Spinal cord (tissue), 10 donors: ENCODE results near the gene CADM1. TPM values are rescaled to one million over a fixed set of nuclear protein-coding genes. Genes with fewer than 3 reads are reported as not detected.
A peak's percentile ranks its signal among the peaks of the same experiment; 100 is the strongest.

Experiments used
- DNase-seq, 6 donors: peaks; one replicate each; pipeline versions ENCODE4 v3.0.0 to v3.0.0-alpha.2; 2013 to 2015; ENCODE audit warnings: low spot score in 6 of 6, low read depth in 4 of 6
- H3K27ac ChIP-seq: one replicate; pipeline ENCODE4 v1.5.1; 2013; ENCODE audit warnings: low read depth, low read length, control low read depth
- H3K27me3 ChIP-seq: one replicate; pipeline ENCODE4 v1.6.1; 2013; ENCODE audit warnings: low read length; ENCODE audit not compliant: control insufficient read depth, insufficient read depth
- H3K36me3 ChIP-seq: one replicate; pipeline ENCODE4 v1.6.1; 2013; ENCODE audit warnings: low read length; ENCODE audit not compliant: control insufficient read depth, insufficient read depth
- H3K4me1 ChIP-seq: one replicate; pipeline ENCODE4 v1.6.1; 2013; ENCODE audit warnings: low read length; ENCODE audit not compliant: control insufficient read depth, insufficient read depth
- H3K4me3 ChIP-seq: one replicate; pipeline ENCODE4 v1.5.1; 2013; ENCODE audit warnings: low read depth, low read length, control low read depth
- H3K9me3 ChIP-seq: one replicate; pipeline ENCODE4 v1.6.1; 2013; ENCODE audit warnings: low read length; ENCODE audit not compliant: control insufficient read depth, insufficient read depth
- WGBS: methylation state at CpG from one replicate; pipeline ENCODE4 v1.1.5; 2013; ENCODE audit warnings: missing lambda C conversion rate; ENCODE audit not compliant: insufficient coverage; 5-methylcytosine and 5-hydroxymethylcytosine counted together
- polyA plus RNA-seq, 2 donors: library from polyadenylated mRNA; unstranded; fragments of 120-200 nt; gene quantifications; one replicate each; pipeline ENCODE4 v1.2.1, GENCODE V29; 2013; ENCODE audit not compliant: insufficient read length in 2 of 2
- total RNA-seq, 2 donors: library from RNA; depleted of rRNA in 1 of 2; stranded (reverse); fragments of 120-200 nt in 1 of 2; fragments of >200 nt in 1 of 2; gene quantifications; one replicate each; pipeline versions ENCODE4 v1.2.3 to v1.2.4, GENCODE V29; 2013 to 2014
- donor health status: healthy.

Gene CADM1
- total and polyA plus RNA-seq, 4 donors = 106 to 180 (median 132) TPM

- Histone ChIP-seq H3K36me3 (peaks cover 11% of the 10 kb centered on the region), H3K27me3 (no peaks in the 10 kb centered on the region), H3K9me3 (no peaks in the 10 kb centered on the region), H3K27ac (no peak overlapping the region), H3K4me3 (no peak overlapping the region), H3K4me1 (peaks cover 25% of the 10 kb centered on the region)
- 50% methylated on average over 2 of the region's 5 CpGs for WGBS
- no peak for DNase-seq
Observed at GRCh38 chr11:115168686-115169085, 335.5 kb downstream of the CADM1 start.

GRCh38 chr11:115168229-115168671, 336.0 kb downstream of the CADM1 start:
- DNase-seq = peak in 2 of 6 donors; percentile 63 to 70
- Histone ChIP-seq H3K27me3 (peaks cover 1% of the 10 kb centered on the region), H3K9me3 (no peaks in the 10 kb centered on the region), H3K36me3 (peaks cover 9% of the 10 kb centered on the region), H3K27ac (no peak overlapping the region), H3K4me3 (no peak overlapping the region), H3K4me1 (peaks cover 25% of the 10 kb centered on the region)
- WGBS = 33% methylated on average over 6 of the region's 9 CpGs

- H3K4me3 ChIP-seq = no peak overlapping the region
- WGBS = 36% methylated on average over 3 of the region's 4 CpGs
Observed at GRCh38 chr11:115167456-115167855, 336.8 kb downstream of the CADM1 start.

GRCh38 chr11:115166820-115167219, 337.4 kb downstream of the CADM1 start:
- no peak overlapping the region for H3K4me3 ChIP-seq
- H3K36me3 ChIP-seq = no peaks in the 10 kb centered on the region
- peak in 1 of 6 donors; percentile 75 for DNase-seq
- WGBS = 29% methylated on average over 1 of the region's 6 CpGs
- H3K4me1 ChIP-seq = peaks cover 28% of the 10 kb centered on the region
- H3K27ac ChIP-seq = no peak overlapping the region
- peaks cover 2% of the 10 kb centered on the region for H3K27me3 ChIP-seq
- no peaks in the 10 kb centered on the region for H3K9me3 ChIP-seq

More at GRCh38 chr11:115167456-115167855, 336.8 kb downstream of the CADM1 start:
- Histone ChIP-seq H3K4me1 (peaks cover 25% of the 10 kb centered on the region), H3K36me3 (peaks cover 1% of the 10 kb centered on the region), H3K27me3 (peaks cover 2% of the 10 kb centered on the region), H3K27ac (no peak overlapping the region), H3K9me3 (no peaks in the 10 kb centered on the region)
- peak in 2 of 6 donors; percentile 64 to 76 for DNase-seq

GRCh38 chr11:115164774-115165173, 339.4 kb downstream of the CADM1 start:
- no peak overlapping the region for H3K27ac ChIP-seq
- H3K4me3 ChIP-seq = no peak overlapping the region
- peaks cover 25% of the 10 kb centered on the region for H3K4me1 ChIP-seq
- no peaks in the 10 kb centered on the region for H3K9me3 ChIP-seq
- no peak for DNase-seq
- peaks cover 2% of the 10 kb centered on the region for H3K27me3 ChIP-seq
- H3K36me3 ChIP-seq = no peaks in the 10 kb centered on the region
- 64% methylated on average over 5 of the region's 6 CpGs for WGBS

GRCh38 chr11:115162919-115163318, 341.3 kb downstream of the CADM1 start:
- no peak overlapping the region for H3K27ac ChIP-seq
- H3K36me3 ChIP-seq = no peaks in the 10 kb centered on the region
- peaks cover 2% of the 10 kb centered on the region for H3K27me3 ChIP-seq
- no peak for DNase-seq
- WGBS = 83% methylated on average over 2 of the region's 2 CpGs
- no peaks in the 10 kb centered on the region for H3K9me3 ChIP-seq
- H3K4me1 ChIP-seq = peaks cover 19% of the 10 kb centered on the region
- H3K4me3 ChIP-seq = no peak overlapping the region

- Histone ChIP-seq H3K36me3 (no peaks in the 10 kb centered on the region), H3K9me3 (no peaks in the 10 kb centered on the region), H3K4me1 (peaks cover 15% of the 10 kb centered on the region), H3K27ac (no peak overlapping the region), H3K27me3 (peaks cover 2% of the 10 kb centered on the region), H3K4me3 (no peak overlapping the region)
- 86% methylated on average over 2 of the region's 2 CpGs for WGBS
- no peak for DNase-seq
Observed at GRCh38 chr11:115161876-115162275, 342.3 kb downstream of the CADM1 start.

- H3K36me3 ChIP-seq = no peaks in the 10 kb centered on the region
- 71% methylated on average over 6 of the region's 9 CpGs for WGBS
- H3K4me3 ChIP-seq = no peak overlapping the region
- DNase-seq = peak in 1 of 6 donors; percentile 68
- no peaks in the 10 kb centered on the region for H3K9me3 ChIP-seq
- H3K4me1 ChIP-seq = peaks cover 8% of the 10 kb centered on the region
- H3K27ac ChIP-seq = no peak overlapping the region
- H3K27me3 ChIP-seq = peaks cover 2% of the 10 kb centered on the region
Observed at GRCh38 chr11:115159207-115159606, 345.0 kb downstream of the CADM1 start.

- no peak for DNase-seq
Observed at GRCh38 chr11:115158053-115158452, 346.2 kb downstream of the CADM1 start.

GRCh38 chr11:115157247-115157646, 347.0 kb downstream of the CADM1 start:
- 83% methylated on average over 1 of the region's 3 CpGs for WGBS
- H3K27ac ChIP-seq = no peak overlapping the region
- no peaks in the 10 kb centered on the region for H3K36me3 ChIP-seq
- peaks cover 8% of the 10 kb centered on the region for H3K4me1 ChIP-seq
- no peaks in the 10 kb centered on the region for H3K27me3 ChIP-seq
- no peak for DNase-seq
- H3K9me3 ChIP-seq = no peaks in the 10 kb centered on the region
- no peak overlapping the region for H3K4me3 ChIP-seq

More at GRCh38 chr11:115158053-115158452, 346.2 kb downstream of the CADM1 start:
- no peaks in the 10 kb centered on the region for H3K9me3 ChIP-seq
- peaks cover 8% of the 10 kb centered on the region for H3K4me1 ChIP-seq
- H3K27ac ChIP-seq = no peak overlapping the region
- 80% methylated on average over 6 of the region's 6 CpGs for WGBS
- no peak overlapping the region for H3K4me3 ChIP-seq
- H3K27me3 ChIP-seq = no peaks in the 10 kb centered on the region
- H3K36me3 ChIP-seq = no peaks in the 10 kb centered on the region
